Measurements from ENCODE around the gene GARS1. TPM values are rescaled to one million over a fixed set of nuclear protein-coding genes. Genes with fewer than 3 reads are reported as not detected.
A peak's percentile ranks its signal among the peaks of the same experiment; 100 is the strongest.

Gene GARS1
- total RNA-seq, 1 donor from 2014 or later: 517 TPM

DNA sequence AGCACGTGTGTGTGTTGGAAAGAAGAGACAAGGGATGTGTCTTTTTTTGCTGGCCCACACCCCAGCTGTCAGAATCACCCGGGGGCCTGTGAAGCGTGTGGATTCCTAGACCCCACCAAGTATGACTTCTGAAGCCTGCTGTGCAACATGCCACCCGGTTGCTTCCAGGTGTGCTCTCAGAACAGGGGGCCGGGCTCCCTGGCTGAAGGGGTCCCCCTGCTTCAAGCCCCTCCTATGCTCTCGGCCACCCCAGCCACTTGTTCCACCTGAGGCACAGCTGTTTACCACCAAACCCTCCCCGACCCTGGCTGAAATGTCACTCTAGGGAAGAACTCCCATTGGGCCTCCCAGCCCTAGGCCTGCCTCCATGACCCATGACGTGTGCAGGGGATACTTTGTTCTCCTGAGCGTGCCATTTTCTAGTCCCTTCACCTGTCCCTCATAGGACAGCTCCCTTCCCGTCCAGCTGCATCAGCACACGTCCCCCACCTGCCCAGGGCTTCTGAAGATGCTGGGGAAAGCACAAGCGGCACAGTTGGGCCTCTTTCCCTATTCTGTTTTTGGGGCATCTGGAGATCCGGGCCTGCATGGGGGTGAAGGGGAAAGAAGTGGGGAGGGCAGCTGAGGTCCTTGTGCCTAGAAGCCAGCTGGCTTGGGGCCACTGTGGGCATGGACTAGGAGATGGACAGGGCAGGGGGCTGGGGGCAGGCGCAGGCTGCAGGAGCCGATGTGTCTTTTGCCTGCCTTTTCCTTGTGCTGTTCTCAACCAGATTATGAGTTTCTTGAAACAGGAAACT, 54.3 kb downstream of the GARS1 start:
- peaks cover 33% of the 10 kb centered on the region for H3K36me3 Mint-ChIP-seq (ENCODE audit: low read depth, unreplicated experiment)
- no peak overlapping the region for H3K4me3 Mint-ChIP-seq (ENCODE audit: unreplicated experiment)
- no peaks in the 10 kb centered on the region for H3K9me3 Mint-ChIP-seq (ENCODE audit: unreplicated experiment)
- H3K4me3 ChIP-seq (ENCODE audit: insufficient read depth, low read depth, low read length): no peak overlapping the region
- no peak overlapping the region for H3K9ac ChIP-seq (ENCODE audit: low read length)
- FAIRE-seq (no peak), DNase-seq (ENCODE audit: low read depth) (no peak)
- H3K4me1 Mint-ChIP-seq (ENCODE audit: low read depth, unreplicated experiment): no peaks in the 10 kb centered on the region
- H3K4me1 ChIP-seq (ENCODE audit: insufficient read depth, low read length): no peaks in the 10 kb centered on the region
- no peaks in the 10 kb centered on the region for H3K36me3 ChIP-seq (ENCODE audit: insufficient read depth, low read length)
- no peak overlapping the region for H2AFZ ChIP-seq (ENCODE audit: low read depth, low read length)
- H3K27me3 Mint-ChIP-seq (ENCODE audit: low read depth, unreplicated experiment): peaks cover 4% of the 10 kb centered on the region
- no peak overlapping the region for H3K4me2 ChIP-seq (ENCODE audit: low read length)
- H3K79me2 ChIP-seq (ENCODE audit: insufficient read depth, low read length): no peaks in the 10 kb centered on the region
- peaks cover 9% of the 10 kb centered on the region for H4K20me1 ChIP-seq (ENCODE audit: insufficient read depth, low read length)
- no peak overlapping the region for H3K27ac ChIP-seq (ENCODE audit: low read depth, low read length)
- no peaks in the 10 kb centered on the region for H3K9me3 ChIP-seq (ENCODE audit: insufficient read depth, low read depth, low read length)
- TF ChIP-seq, protein P1, sequence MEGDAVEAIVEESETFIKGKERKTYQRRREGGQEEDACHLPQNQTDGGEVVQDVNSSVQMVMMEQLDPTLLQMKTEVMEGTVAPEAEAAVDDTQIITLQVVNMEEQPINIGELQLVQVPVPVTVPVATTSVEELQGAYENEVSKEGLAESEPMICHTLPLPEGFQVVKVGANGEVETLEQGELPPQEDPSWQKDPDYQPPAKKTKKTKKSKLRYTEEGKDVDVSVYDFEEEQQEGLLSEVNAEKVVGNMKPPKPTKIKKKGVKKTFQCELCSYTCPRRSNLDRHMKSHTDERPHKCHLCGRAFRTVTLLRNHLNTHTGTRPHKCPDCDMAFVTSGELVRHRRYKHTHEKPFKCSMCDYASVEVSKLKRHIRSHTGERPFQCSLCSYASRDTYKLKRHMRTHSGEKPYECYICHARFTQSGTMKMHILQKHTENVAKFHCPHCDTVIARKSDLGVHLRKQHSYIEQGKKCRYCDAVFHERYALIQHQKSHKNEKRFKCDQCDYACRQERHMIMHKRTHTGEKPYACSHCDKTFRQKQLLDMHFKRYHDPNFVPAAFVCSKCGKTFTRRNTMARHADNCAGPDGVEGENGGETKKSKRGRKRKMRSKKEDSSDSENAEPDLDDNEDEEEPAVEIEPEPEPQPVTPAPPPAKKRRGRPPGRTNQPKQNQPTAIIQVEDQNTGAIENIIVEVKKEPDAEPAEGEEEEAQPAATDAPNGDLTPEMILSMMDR (IDR thresholded peaks at IDR 0.05; ENCODE audit: insufficient read depth, low read depth, low read length): no peak
- TF ChIP-seq EZH2 (IDR thresholded peaks at IDR 0.05; ENCODE audit: insufficient read depth, low read length): no peak
- H3K27me3 ChIP-seq (ENCODE audit: insufficient read depth, low read length): no peaks in the 10 kb centered on the region
- peak overlapping the region; percentile 58 for H3K27ac Mint-ChIP-seq (ENCODE audit: unreplicated experiment)

DNA sequence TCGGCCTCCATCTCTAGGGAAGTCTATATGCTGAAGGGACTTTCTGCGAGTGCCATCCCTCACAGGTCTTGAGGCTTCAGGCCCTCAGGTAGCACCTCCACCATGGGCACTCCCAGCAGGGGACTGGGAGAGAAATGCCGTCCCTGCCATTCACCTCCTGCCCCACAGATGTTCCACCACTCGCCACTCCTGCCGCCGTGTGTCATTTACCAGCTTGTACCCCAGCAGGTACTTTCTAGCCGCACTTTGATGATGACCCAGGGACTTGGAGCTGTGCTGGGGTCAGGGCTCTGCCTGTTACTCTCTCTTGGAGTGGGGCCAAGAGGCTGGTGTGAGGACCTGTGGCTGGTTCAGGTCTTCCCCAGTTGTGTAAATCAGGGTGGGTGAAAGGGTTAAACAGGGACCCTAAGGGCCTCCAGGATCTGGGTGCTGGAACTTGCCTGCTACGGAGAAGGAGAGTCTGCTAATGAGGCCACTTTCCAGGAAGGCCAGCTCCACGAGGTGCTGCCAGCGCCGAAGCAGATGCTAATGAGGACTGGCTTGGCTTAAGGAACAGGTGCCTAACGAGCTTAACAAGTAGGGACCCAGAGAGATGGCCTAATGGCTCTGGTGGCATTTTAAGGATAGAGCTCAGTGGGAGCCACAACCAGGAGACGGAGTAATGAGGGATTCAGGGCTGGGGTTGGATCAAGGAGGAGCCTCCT, 55.2 kb downstream of the GARS1 start:
- H3K4me2 ChIP-seq (ENCODE audit: low read length): no peak overlapping the region
- no peak overlapping the region for H3K4me3 ChIP-seq (ENCODE audit: insufficient read depth, low read depth, low read length)
- FAIRE-seq: no peak
- no peaks in the 10 kb centered on the region for H3K36me3 ChIP-seq (ENCODE audit: insufficient read depth, low read length)
- H3K4me1 Mint-ChIP-seq (ENCODE audit: low read depth, unreplicated experiment): no peaks in the 10 kb centered on the region
- H3K9ac ChIP-seq (ENCODE audit: low read length): no peak overlapping the region
- no peaks in the 10 kb centered on the region for H3K9me3 Mint-ChIP-seq (ENCODE audit: unreplicated experiment)
- no peaks in the 10 kb centered on the region for H3K4me1 ChIP-seq (ENCODE audit: insufficient read depth, low read length)
- H4K20me1 ChIP-seq (ENCODE audit: insufficient read depth, low read length): no peaks in the 10 kb centered on the region
- no peaks in the 10 kb centered on the region for H3K27me3 ChIP-seq (ENCODE audit: insufficient read depth, low read length)
- peaks cover 31% of the 10 kb centered on the region for H3K36me3 Mint-ChIP-seq (ENCODE audit: low read depth, unreplicated experiment)
- no peak overlapping the region for H3K27ac Mint-ChIP-seq (ENCODE audit: unreplicated experiment)
- TF ChIP-seq EZH2 (IDR thresholded peaks at IDR 0.05; ENCODE audit: insufficient read depth, low read length): no peak
- TF ChIP-seq, protein P1 (IDR thresholded peaks at IDR 0.05; ENCODE audit: insufficient read depth, low read depth, low read length): no peak
- H3K9me3 ChIP-seq (ENCODE audit: insufficient read depth, low read depth, low read length): no peaks in the 10 kb centered on the region
- no peak for DNase-seq (ENCODE audit: low read depth)
- no peak overlapping the region for H3K27ac ChIP-seq (ENCODE audit: low read depth, low read length)
- H2AFZ ChIP-seq (ENCODE audit: low read depth, low read length): no peak overlapping the region
- peaks cover 11% of the 10 kb centered on the region for H3K27me3 Mint-ChIP-seq (ENCODE audit: low read depth, unreplicated experiment)
- H3K4me3 Mint-ChIP-seq (ENCODE audit: unreplicated experiment): no peak overlapping the region
- H3K79me2 ChIP-seq (ENCODE audit: insufficient read depth, low read length): no peaks in the 10 kb centered on the region
